OCI-LY7 (cell line): ENCODE data around the gene NGEF. TPM values are rescaled to one million over a fixed set of nuclear protein-coding genes. Genes with fewer than 3 reads are reported as not detected.

Source experiments
- BruUV-seq: library from RNA; stranded (reverse); fragments of 400-500 nt; replicated peaks from 2 replicates; lab custom pipeline; 2021; lab: Mats Ljungman, UMichigan
- CTCF ChIA-PET: fragments of 300-600 bp; sonication (Branson Sonifier 250); formaldehyde crosslinking; loops from one replicate; lab custom pipeline; 2022; ENCODE audit warnings: antibody characterized with exemption; ENCODE audit not compliant: unreplicated experiment; lab: Charles Lee
- POLR2A ChIA-PET: fragments of 300-600 bp; sonication (Branson Sonifier 250); formaldehyde crosslinking; loops from one replicate; lab custom pipeline; 2022; ENCODE audit warnings: antibody characterized with exemption; lab: Charles Lee
- DNase-seq: peaks from one replicate; pipeline ENCODE4 v3.0.0-alpha.2; 2015; ENCODE audit warnings: low spot score
- H2AFZ ChIP-seq: fragments of 200-600 bp; sonication (generic), shearing (Covaris generic); 2 replicates; pipeline ENCODE4 v1.6.1; 2014; ENCODE audit warnings: mild to moderate bottlenecking, antibody characterized with exemption, low read length, moderate library complexity
- H3K27ac ChIP-seq: fragments of 200-600 bp; sonication (generic); 2 replicates; pipeline ENCODE4 v1.5.1; 2014; ENCODE audit warnings: mixed run types, low read depth, mild to moderate bottlenecking, moderate library complexity, low read length, inconsistent platforms; ENCODE audit not compliant: poor library complexity, severe bottlenecking
- H3K36me3 ChIP-seq: fragments of 200-600 bp; sonication (generic); 2 replicates; pipeline ENCODE4 v1.6.1; 2014; ENCODE audit warnings: mild to moderate bottlenecking, antibody characterized with exemption, low read length, moderate library complexity, mixed read lengths; ENCODE audit not compliant: insufficient read depth
- H3K4me1 ChIP-seq: fragments of 200-600 bp; sonication (generic); 2 replicates; pipeline ENCODE4 v1.5.1; 2014; ENCODE audit warnings: mild to moderate bottlenecking, low read length; ENCODE audit not compliant: insufficient read depth, poor library complexity, severe bottlenecking
- H3K4me2 ChIP-seq: fragments of 200-600 bp; sonication (generic); 2 replicates; pipeline ENCODE4 v1.6.1; 2014; ENCODE audit warnings: mild to moderate bottlenecking, low read length
- H3K4me3 ChIP-seq: fragments of 200-600 bp; sonication (generic); 2 replicates; pipeline ENCODE4 v1.5.1; 2014; ENCODE audit warnings: mild to moderate bottlenecking, low read depth, low read length; ENCODE audit not compliant: poor library complexity, severe bottlenecking
- H3K79me2 ChIP-seq: fragments of 200-600 bp; sonication (generic); 2 replicates; pipeline ENCODE4 v1.6.1; 2016; ENCODE audit warnings: low read depth, mild to moderate bottlenecking, low read length, moderate library complexity, mixed read lengths; ENCODE audit not compliant: insufficient read depth
- H3K9me2 ChIP-seq: fragments of 200-600 bp; sonication (generic); 2 replicates; pipeline ENCODE4 v1.6.1; 2016; ENCODE audit warnings: mild to moderate bottlenecking, low read length, mixed read lengths; ENCODE audit not compliant: insufficient read depth
- H3K9me3 ChIP-seq: fragments of 200-600 bp; sonication (generic); 2 replicates; pipeline ENCODE4 v1.6.1; 2014; ENCODE audit warnings: mild to moderate bottlenecking, mixed run types, low read length, mixed read lengths
- H4K20me1 ChIP-seq: fragments of 200-600 bp; sonication (generic); 2 replicates; pipeline ENCODE4 v1.6.1; 2014; ENCODE audit warnings: mild to moderate bottlenecking, antibody characterized with exemption, low read length, moderate library complexity, mixed read lengths; ENCODE audit not compliant: insufficient read depth
- EZH2phosphoT487 ChIP-seq: fragments of 200-600 bp; sonication (generic); IDR thresholded peaks from 2 replicates; pipeline ENCODE4 v1.6.1; 2018; ENCODE audit warnings: low read depth, borderline replicate concordance, mild to moderate bottlenecking, mixed run types, antibody characterized with exemption, low read length, moderate library complexity, mixed read lengths
- intact Hi-C: fragments of 100-400 bp; cut with micrococcal nuclease; formaldehyde crosslinking; loops from one replicate; pipeline ENCODE4 v1.10.0; 2022; ENCODE audit not compliant: unreplicated experiment
- total RNA-seq, 2 experiments: library from RNA; depleted of rRNA in 1 of 2; stranded (reverse); fragments of >200 nt in 1 of 2; shearing (Covaris generic) in 1 of 2; gene quantifications; 2 replicates each; pipeline ENCODE4 v1.2.3, GENCODE V29; 2014 to 2022
- TF ChIP-seq, protein P1 (sequence below): fragments of 200-600 bp; sonication (generic); conservative IDR thresholded peaks from 2 replicates; pipeline ENCODE4 v1.5.1; 2014; ENCODE audit warnings: mild to moderate bottlenecking, antibody characterized with exemption, low read length, moderate library complexity, mixed read lengths

NGEF gene
- total RNA-seq, 2 experiments from 2014 or later = 0.82 TPM; not detected in 1

DNA sequence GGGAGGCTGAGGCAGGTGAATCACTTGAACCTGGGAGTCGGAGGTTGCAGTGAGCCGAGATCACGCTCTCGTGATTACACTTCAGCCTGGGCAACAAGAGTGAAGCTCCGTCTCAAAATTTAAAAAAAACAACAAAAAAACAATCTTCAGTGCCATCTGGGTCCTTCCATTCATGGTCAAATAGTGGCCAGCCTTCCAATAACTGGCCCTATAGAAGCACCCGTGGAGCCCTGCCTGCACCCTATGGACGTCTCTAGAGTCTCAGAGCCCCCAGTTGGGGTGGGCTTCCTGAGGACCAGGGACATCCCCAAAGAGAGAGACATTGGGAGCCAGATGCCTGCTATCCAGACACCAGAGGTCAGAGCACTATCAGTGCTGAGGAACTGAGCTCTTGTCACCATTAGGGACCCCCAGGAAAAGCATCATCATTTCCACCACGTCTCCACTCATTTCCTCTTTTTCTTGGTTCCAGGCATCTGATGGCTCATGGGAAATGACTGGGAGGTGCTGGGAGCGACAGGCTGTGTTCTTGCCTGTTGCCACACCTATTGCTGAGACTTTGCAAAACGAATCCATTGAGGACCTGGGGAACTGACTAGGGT is 28.8 kb upstream of the NGEF start:
- no peaks in the 10 kb centered on the region for H3K79me2 ChIP-seq
- no peaks in the 10 kb centered on the region for H3K9me2 ChIP-seq
- no peaks in the 10 kb centered on the region for H3K4me1 ChIP-seq
- TF ChIP-seq, protein P1, sequence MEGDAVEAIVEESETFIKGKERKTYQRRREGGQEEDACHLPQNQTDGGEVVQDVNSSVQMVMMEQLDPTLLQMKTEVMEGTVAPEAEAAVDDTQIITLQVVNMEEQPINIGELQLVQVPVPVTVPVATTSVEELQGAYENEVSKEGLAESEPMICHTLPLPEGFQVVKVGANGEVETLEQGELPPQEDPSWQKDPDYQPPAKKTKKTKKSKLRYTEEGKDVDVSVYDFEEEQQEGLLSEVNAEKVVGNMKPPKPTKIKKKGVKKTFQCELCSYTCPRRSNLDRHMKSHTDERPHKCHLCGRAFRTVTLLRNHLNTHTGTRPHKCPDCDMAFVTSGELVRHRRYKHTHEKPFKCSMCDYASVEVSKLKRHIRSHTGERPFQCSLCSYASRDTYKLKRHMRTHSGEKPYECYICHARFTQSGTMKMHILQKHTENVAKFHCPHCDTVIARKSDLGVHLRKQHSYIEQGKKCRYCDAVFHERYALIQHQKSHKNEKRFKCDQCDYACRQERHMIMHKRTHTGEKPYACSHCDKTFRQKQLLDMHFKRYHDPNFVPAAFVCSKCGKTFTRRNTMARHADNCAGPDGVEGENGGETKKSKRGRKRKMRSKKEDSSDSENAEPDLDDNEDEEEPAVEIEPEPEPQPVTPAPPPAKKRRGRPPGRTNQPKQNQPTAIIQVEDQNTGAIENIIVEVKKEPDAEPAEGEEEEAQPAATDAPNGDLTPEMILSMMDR = no peak
- TF ChIP-seq EZH2phosphoT487 = no peak
- BruUV-seq = no TSS peak
- ChIA-PET POLR2A (interaction anchor here (0.6 to 0.8 kb wide), 2 partner anchors 90 to 786 kb away, joined by 3 to 4 read pairs; no protein-coding TSS in a partner anchor), CTCF (no interaction called here)
- intact Hi-C loops = no loop called here
- no peak overlapping the region for H3K4me2 ChIP-seq
- no peak for DNase-seq
- no peaks in the 10 kb centered on the region for H3K36me3 ChIP-seq
- H3K27ac ChIP-seq = no peak overlapping the region
- no peaks in the 10 kb centered on the region for H3K9me3 ChIP-seq
- no peak overlapping the region for H3K4me3 ChIP-seq
- H4K20me1 ChIP-seq = no peaks in the 10 kb centered on the region
- no peak overlapping the region for H2AFZ ChIP-seq

- no peak overlapping the region for H3K27ac ChIP-seq
- H3K79me2 ChIP-seq = no peaks in the 10 kb centered on the region
- no peaks in the 10 kb centered on the region for H3K4me1 ChIP-seq
- ChIA-PET CTCF (no interaction called here), POLR2A (no interaction called here)
- H3K36me3 ChIP-seq = no peaks in the 10 kb centered on the region
- BruUV-seq = no TSS peak
- intact Hi-C loops = no loop called here
- no peaks in the 10 kb centered on the region for H4K20me1 ChIP-seq
- H3K9me3 ChIP-seq = no peaks in the 10 kb centered on the region
- TF ChIP-seq, protein P1 = no peak
- no peak for TF ChIP-seq EZH2phosphoT487
- no peaks in the 10 kb centered on the region for H3K9me2 ChIP-seq
- H3K4me3 ChIP-seq = no peak overlapping the region
- DNase-seq = no peak
- H2AFZ ChIP-seq = no peak overlapping the region
- H3K4me2 ChIP-seq = no peak overlapping the region
Observed at GRCh38 chr2:233040571-233040970, 27.5 kb upstream of the NGEF start.

GRCh38 chr2:233039846-233040530 is 26.9 kb upstream of the NGEF start:
- ChIA-PET CTCF (no interaction called here), POLR2A (no interaction called here)
- intact Hi-C loops = no loop called here
- TF ChIP-seq, protein P1 = no peak
- TF ChIP-seq EZH2phosphoT487 = no peak
- Histone ChIP-seq H3K27ac (no peak overlapping the region), H3K9me2 (no peaks in the 10 kb centered on the region), H3K36me3 (no peaks in the 10 kb centered on the region), H3K4me3 (no peak overlapping the region), H3K9me3 (no peaks in the 10 kb centered on the region), H3K4me1 (no peaks in the 10 kb centered on the region), H2AFZ (no peak overlapping the region), H3K4me2 (no peak overlapping the region), H4K20me1 (no peaks in the 10 kb centered on the region), H3K79me2 (no peaks in the 10 kb centered on the region)
- no peak for DNase-seq
- BruUV-seq = no TSS peak
